Astrocyte of the cerebellum (primary cell): Measurements from ENCODE around the gene RYR2.
A peak's percentile ranks its signal among the peaks of the same experiment; 100 is the strongest.

ENCODE experiments used
- DNase-seq: peaks from one replicate; pipeline ENCODE4 v3.0.0-alpha.2; 2011; ENCODE audit warnings: low read depth
- H3K4me3 ChIP-seq: 2 replicates; pipeline ENCODE4 v1.5.1; 2011; ENCODE audit warnings: mild to moderate bottlenecking, low read depth, low read length, moderate library complexity
- CTCF ChIP-seq: IDR thresholded peaks from 2 replicates; pipeline ENCODE4 v1.5.1; 2012; ENCODE audit warnings: low read length, low read depth, moderate library complexity, mild to moderate bottlenecking; ENCODE audit errors: missing control alignments
- in situ Hi-C: cut with HindIII; loops from 2 replicates; pipeline ENCODE4 v1.10.0; 2017; ENCODE audit warnings: low sequenced_read_pairs

The RYR2 gene

GRCh38 chr1:237041795-237042525 lies at the start of gene RYR2:
Gene RYR2 (plus strand): TSS chr1:237042184. CDS start chr1:237042522, 338 bp downstream.
- in situ Hi-C loops: no loop called here
- H3K4me3 ChIP-seq: peak within 1 kb of the TSS; percentile 33
- TF ChIP-seq CTCF: peak; percentile 43
- no peak for DNase-seq

DNA sequence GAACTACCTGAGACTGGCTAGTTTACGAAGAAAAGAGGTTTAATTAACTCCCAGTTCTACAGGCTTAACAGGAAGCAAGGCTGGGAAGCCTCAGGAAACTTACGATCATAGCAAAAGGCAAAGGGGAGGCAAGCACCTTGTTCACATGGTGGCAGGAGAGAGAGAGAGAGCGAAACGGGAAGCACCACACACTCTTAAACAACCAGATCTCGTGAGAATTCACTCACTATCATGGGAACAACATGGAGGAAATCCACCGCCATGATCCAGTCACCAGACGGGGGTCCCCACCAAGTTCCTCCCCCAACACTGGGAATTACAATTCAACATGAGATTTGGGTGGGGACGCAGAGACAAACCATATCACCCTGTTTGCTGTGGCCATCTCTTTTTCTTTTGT lies 49.5 kb upstream of the RYR2 start:
- in situ Hi-C loops: no loop called here
- TF ChIP-seq CTCF: no peak

GRCh38 chr1:236994450-236994849 lies 47.5 kb upstream of the RYR2 start:
- in situ Hi-C loops: no loop called here
- DNase-seq: no peak
- no peak overlapping the region for H3K4me3 ChIP-seq
- no peak for TF ChIP-seq CTCF

More for the DNA sequence above, 49.5 kb upstream of the RYR2 start:
- no peak for DNase-seq
- no peak overlapping the region for H3K4me3 ChIP-seq

GRCh38 chr1:236997361-236997760 lies 44.6 kb upstream of the RYR2 start:
- no peak for TF ChIP-seq CTCF

GRCh38 chr1:236997882-236998281 lies 44.1 kb upstream of the RYR2 start:
- H3K4me3 ChIP-seq: no peak overlapping the region
- no peak for TF ChIP-seq CTCF
- DNase-seq: no peak
- in situ Hi-C loops: no loop called here

More at GRCh38 chr1:236997361-236997760, 44.6 kb upstream of the RYR2 start:
- in situ Hi-C loops: no loop called here
- H3K4me3 ChIP-seq: no peak overlapping the region
- no peak for DNase-seq

DNA sequence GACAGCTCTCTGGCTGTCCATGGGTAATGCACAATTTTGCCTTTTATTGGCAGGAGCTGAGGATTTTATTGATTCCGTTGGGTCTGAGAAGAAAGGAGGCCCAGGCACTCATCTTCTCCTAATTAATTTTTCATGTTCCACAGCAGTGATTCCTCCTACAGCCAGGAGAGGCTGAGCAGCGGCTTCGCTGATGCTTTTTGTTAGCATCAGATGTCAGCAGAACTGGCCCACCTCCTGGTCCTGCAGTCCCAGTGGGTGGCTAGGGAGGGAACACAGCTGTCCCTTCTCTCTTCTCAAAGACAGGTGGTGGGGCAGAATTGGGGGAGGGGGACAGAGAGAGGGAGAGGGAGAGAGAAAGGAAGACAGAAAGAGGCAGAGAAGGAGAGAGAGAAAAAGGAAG lies 43.4 kb upstream of the RYR2 start:
- no peak for DNase-seq
- no peak overlapping the region for H3K4me3 ChIP-seq
- in situ Hi-C loops: no loop called here
- TF ChIP-seq CTCF: no peak
